ENCODE measurements around the gene PRICKLE2. TPM values are rescaled to one million over a fixed set of nuclear protein-coding genes. Genes with fewer than 3 reads are reported as not detected.

The PRICKLE2 gene
- total RNA-seq, 1 experiment from 2014 or later: 3.2 TPM

GRCh38 chr3:64167868-64168267, 57.4 kb downstream of the PRICKLE2 start:
- peaks cover 5% of the 10 kb centered on the region for H3K4me1 ChIP-seq (ENCODE audit: insufficient read depth, low read length)
- no peak overlapping the region for H3K14ac ChIP-seq (ENCODE audit: insufficient read depth, low read length)
- H2BK15ac ChIP-seq (ENCODE audit: low read depth, low read length): no peak overlapping the region
- H3K23me2 ChIP-seq (ENCODE audit: insufficient read length, low read depth, low read length, poor library complexity, severe bottlenecking): no peaks in the 10 kb centered on the region
- no peaks in the 10 kb centered on the region for H3K9me3 Mint-ChIP-seq
- H3K27ac Mint-ChIP-seq: 0 out of 7 replicates have a peak overlapping the region, but pooled peaks of 1 of the 3 experiments have one; percentile 39
- no peak overlapping the region for H4K91ac ChIP-seq (ENCODE audit: insufficient read length, low read depth, low read length)
- H3K4ac ChIP-seq (ENCODE audit: low read depth, low read length): no peak overlapping the region
- no peaks in the 10 kb centered on the region for H3K27me3 Mint-ChIP-seq (ENCODE audit: low read depth)
- no peaks in the 10 kb centered on the region for H4K20me1 ChIP-seq (ENCODE audit: control insufficient read depth, insufficient read depth, insufficient read length)
- no peaks in the 10 kb centered on the region for H3K79me1 ChIP-seq (ENCODE audit: insufficient read depth, low read depth, low read length, poor library complexity, severe bottlenecking)
- H3K27me3 ChIP-seq (ENCODE audit: insufficient read depth, low read length): no peaks in the 10 kb centered on the region
- no peak overlapping the region for H3K56ac ChIP-seq (ENCODE audit: insufficient read length, low read depth, low read length)
- H2BK120ac ChIP-seq (ENCODE audit: low read depth, low read length, poor library complexity, severe bottlenecking): no peak overlapping the region
- H3K4me2 ChIP-seq (ENCODE audit: insufficient read depth, insufficient read length, low read length): no peak overlapping the region
- H3K79me2 ChIP-seq (ENCODE audit: insufficient read depth, low read length): no peaks in the 10 kb centered on the region
- no CpG with 5 or more reads among the region's 1 CpG for WGBS (ENCODE audit: extremely low coverage, insufficient read length, low lambda C conversion rate)
- DNase-seq: no peak
- no peaks in the 10 kb centered on the region for H3K36me3 Mint-ChIP-seq (ENCODE audit: insufficient read depth in 1 of 3, low read depth in 3 of 3)
- H3K4me3 Mint-ChIP-seq: no peak overlapping the region
- no peak overlapping the region for H4K8ac ChIP-seq (replicated peaks; ENCODE audit: insufficient read length, low read depth, low read length)
- no peak overlapping the region for H3T11ph ChIP-seq (ENCODE audit: low read length)
- H3K9ac ChIP-seq (ENCODE audit: extremely low read depth, insufficient read length, low read length): no peak overlapping the region
- H2BK12ac ChIP-seq (ENCODE audit: insufficient read length, low read depth, low read length): no peak overlapping the region
- no peak overlapping the region for H4K5ac ChIP-seq (ENCODE audit: insufficient read length, low read depth, low read length)
- no peak overlapping the region for H2AK5ac ChIP-seq (ENCODE audit: insufficient read length, low read length)
- no peaks in the 10 kb centered on the region for H3K9me3 ChIP-seq (ENCODE audit: control insufficient read depth, low read depth, low read length)
- TF ChIP-seq CTCF (conservative IDR thresholded peaks at IDR 0.05): no peak
- no peak overlapping the region for H2BK20ac ChIP-seq (ENCODE audit: low read depth, low read length, poor library complexity, severe bottlenecking)
- H3K18ac ChIP-seq (ENCODE audit: insufficient read length, low read depth, low read length): no peak overlapping the region
- H2AFZ ChIP-seq (ENCODE audit: low read length): no peak overlapping the region
- no peak overlapping the region for H3K27ac ChIP-seq (ENCODE audit: insufficient read length, low read depth, low read length)
- H3K4me1 Mint-ChIP-seq: peaks cover 29 to 34% of the 10 kb centered on the region in 2 experiments
- no peak overlapping the region for H2BK5ac ChIP-seq (ENCODE audit: insufficient read length, low read length)
- H3K23ac ChIP-seq (ENCODE audit: insufficient read length, low read depth, low read length): no peak overlapping the region
